ENCODE data around the gene MCCC1.

- TF ChIP-seq CTCF (conservative IDR thresholded peaks at IDR 0.05) (no peak), EZH2 (IDR thresholded peaks at IDR 0.05; ENCODE audit: low read depth) (no peak)
Measured at GRCh38 chr3:182980204-182981037, 118.9 kb downstream of the MCCC1 start, which contains the start of gene DCUN1D1.

All from PC-9 (cell line).